ENCODE results near the gene EPN3.

DNA sequence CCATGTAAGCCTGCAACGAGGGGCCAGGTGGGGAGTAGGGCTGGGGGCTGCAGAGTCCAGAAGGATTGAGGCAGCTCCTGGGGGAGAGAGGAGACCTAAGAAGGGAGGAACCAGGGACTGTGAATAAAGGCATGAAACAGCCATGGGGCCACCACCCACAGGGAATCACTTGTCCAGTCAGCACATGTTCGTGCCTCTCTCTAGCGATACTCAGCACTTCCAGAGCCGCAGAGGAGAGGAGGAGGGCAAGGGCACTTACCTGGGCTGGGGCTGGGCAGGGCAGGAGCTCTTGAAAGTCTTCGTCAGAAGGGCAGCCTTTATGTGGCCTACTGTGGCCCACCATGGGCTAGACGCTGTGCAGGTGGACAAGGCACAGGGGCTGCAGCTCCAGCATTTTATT is 52.2 kb downstream of the EPN3 start:
- TF ChIP-seq, protein P1, sequence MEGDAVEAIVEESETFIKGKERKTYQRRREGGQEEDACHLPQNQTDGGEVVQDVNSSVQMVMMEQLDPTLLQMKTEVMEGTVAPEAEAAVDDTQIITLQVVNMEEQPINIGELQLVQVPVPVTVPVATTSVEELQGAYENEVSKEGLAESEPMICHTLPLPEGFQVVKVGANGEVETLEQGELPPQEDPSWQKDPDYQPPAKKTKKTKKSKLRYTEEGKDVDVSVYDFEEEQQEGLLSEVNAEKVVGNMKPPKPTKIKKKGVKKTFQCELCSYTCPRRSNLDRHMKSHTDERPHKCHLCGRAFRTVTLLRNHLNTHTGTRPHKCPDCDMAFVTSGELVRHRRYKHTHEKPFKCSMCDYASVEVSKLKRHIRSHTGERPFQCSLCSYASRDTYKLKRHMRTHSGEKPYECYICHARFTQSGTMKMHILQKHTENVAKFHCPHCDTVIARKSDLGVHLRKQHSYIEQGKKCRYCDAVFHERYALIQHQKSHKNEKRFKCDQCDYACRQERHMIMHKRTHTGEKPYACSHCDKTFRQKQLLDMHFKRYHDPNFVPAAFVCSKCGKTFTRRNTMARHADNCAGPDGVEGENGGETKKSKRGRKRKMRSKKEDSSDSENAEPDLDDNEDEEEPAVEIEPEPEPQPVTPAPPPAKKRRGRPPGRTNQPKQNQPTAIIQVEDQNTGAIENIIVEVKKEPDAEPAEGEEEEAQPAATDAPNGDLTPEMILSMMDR (IDR thresholded peaks at IDR 0.05): no peak
- no peak for TF ChIP-seq POLR2AphosphoS5 (IDR thresholded peaks at IDR 0.05; ENCODE audit: low read depth, low read length)
- TF ChIP-seq, protein P2, sequence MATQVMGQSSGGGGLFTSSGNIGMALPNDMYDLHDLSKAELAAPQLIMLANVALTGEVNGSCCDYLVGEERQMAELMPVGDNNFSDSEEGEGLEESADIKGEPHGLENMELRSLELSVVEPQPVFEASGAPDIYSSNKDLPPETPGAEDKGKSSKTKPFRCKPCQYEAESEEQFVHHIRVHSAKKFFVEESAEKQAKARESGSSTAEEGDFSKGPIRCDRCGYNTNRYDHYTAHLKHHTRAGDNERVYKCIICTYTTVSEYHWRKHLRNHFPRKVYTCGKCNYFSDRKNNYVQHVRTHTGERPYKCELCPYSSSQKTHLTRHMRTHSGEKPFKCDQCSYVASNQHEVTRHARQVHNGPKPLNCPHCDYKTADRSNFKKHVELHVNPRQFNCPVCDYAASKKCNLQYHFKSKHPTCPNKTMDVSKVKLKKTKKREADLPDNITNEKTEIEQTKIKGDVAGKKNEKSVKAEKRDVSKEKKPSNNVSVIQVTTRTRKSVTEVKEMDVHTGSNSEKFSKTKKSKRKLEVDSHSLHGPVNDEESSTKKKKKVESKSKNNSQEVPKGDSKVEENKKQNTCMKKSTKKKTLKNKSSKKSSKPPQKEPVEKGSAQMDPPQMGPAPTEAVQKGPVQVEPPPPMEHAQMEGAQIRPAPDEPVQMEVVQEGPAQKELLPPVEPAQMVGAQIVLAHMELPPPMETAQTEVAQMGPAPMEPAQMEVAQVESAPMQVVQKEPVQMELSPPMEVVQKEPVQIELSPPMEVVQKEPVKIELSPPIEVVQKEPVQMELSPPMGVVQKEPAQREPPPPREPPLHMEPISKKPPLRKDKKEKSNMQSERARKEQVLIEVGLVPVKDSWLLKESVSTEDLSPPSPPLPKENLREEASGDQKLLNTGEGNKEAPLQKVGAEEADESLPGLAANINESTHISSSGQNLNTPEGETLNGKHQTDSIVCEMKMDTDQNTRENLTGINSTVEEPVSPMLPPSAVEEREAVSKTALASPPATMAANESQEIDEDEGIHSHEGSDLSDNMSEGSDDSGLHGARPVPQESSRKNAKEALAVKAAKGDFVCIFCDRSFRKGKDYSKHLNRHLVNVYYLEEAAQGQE (IDR thresholded peaks at IDR 0.05; ENCODE audit: insufficient read depth in 1 of 2, low read depth in 2 of 2, low read length in 1 of 2): no peak
- TF ChIP-seq TCF7L2 (IDR thresholded peaks at IDR 0.05; ENCODE audit: low read depth, low read length): no peak
- TF ChIP-seq SIN3A (IDR thresholded peaks at IDR 0.05; ENCODE audit: borderline replicate concordance, insufficient read depth, low read depth, low read length): no peak

Measured in Panc1 (cell line).